Measurements from ENCODE around the gene HHAT. TPM values are rescaled to one million over a fixed set of nuclear protein-coding genes. Genes with fewer than 3 reads are reported as not detected.
A peak's percentile ranks its signal among the peaks of the same experiment; 100 is the strongest.

HHAT gene
- total RNA-seq, 3 donors from 2014 or later: 3.8 to 31.6 (median 15.1) TPM

DNA sequence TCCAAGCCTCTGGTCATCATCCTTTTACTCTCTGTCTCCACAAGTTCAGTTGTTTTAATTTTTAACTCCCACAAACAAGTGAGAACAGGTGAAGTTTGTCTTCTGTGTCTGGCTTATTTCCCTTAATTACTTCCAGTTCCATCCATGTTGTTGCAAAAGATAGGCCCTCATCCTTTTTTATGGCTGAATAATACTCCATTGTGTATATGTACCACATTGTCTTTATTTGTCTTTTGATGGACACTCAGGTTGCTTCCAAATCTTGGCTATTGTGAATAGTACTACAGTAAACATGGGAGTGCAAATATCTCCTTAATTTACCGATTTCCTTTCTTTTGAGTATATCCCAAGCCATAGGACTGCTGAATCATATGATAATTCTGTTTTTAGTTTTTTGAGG lies 262.5 kb downstream of the HHAT start:
- Histone ChIP-seq H3K4me1 (no peaks in the 10 kb centered on the region), H3K27ac (no peak overlapping the region), H3K27me3 (no peaks in the 10 kb centered on the region), H3K4me3 (no peak overlapping the region), H3K36me3 (no peaks in the 10 kb centered on the region), H3K9me3 (no peaks in the 10 kb centered on the region)
- TF ChIP-seq, protein P1, sequence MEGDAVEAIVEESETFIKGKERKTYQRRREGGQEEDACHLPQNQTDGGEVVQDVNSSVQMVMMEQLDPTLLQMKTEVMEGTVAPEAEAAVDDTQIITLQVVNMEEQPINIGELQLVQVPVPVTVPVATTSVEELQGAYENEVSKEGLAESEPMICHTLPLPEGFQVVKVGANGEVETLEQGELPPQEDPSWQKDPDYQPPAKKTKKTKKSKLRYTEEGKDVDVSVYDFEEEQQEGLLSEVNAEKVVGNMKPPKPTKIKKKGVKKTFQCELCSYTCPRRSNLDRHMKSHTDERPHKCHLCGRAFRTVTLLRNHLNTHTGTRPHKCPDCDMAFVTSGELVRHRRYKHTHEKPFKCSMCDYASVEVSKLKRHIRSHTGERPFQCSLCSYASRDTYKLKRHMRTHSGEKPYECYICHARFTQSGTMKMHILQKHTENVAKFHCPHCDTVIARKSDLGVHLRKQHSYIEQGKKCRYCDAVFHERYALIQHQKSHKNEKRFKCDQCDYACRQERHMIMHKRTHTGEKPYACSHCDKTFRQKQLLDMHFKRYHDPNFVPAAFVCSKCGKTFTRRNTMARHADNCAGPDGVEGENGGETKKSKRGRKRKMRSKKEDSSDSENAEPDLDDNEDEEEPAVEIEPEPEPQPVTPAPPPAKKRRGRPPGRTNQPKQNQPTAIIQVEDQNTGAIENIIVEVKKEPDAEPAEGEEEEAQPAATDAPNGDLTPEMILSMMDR (IDR thresholded peaks at IDR 0.05): no peak
- TF ChIP-seq POLR2A (IDR thresholded peaks at IDR 0.05) (no peak), POLR2AphosphoS5 (IDR thresholded peaks at IDR 0.05) (no peak)
- no peak for DNase-seq (ENCODE audit: low spot score in 2 of 2)
- intact Hi-C loops (cut with DNase I; ENCODE audit: low total_unique reads): no loop called here

DNA sequence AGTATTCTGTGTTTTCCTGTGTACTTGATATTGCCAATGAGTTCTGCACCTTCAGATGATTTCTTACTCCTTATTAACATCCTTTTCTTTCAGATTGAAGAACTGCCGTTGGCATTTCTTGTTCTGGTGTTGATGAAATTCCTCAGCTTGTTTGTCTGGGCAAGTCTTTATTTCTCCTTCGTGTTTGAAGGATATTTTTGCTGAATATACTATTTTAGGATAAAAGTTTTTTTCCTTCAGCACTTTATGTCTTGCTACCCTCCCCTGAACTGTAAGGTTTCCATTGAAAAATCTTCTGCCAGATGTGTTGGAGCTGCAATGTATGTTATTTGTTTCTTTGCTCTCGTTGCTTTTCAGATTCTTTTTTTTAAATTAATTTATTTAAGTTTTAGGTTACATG lies 265.9 kb downstream of the HHAT start:
- Histone ChIP-seq H3K4me1 (no peaks in the 10 kb centered on the region), H3K27ac (no peak overlapping the region), H3K27me3 (no peaks in the 10 kb centered on the region), H3K36me3 (no peaks in the 10 kb centered on the region), H3K4me3 (no peak overlapping the region), H3K9me3 (no peaks in the 10 kb centered on the region)
- intact Hi-C loops (cut with DNase I; ENCODE audit: low total_unique reads): no loop called here
- TF ChIP-seq, protein P1 (IDR thresholded peaks at IDR 0.05): no peak
- TF ChIP-seq POLR2AphosphoS5 (IDR thresholded peaks at IDR 0.05) (no peak), POLR2A (IDR thresholded peaks at IDR 0.05) (no peak)
- DNase-seq (ENCODE audit: low spot score in 2 of 2): no peak

DNA sequence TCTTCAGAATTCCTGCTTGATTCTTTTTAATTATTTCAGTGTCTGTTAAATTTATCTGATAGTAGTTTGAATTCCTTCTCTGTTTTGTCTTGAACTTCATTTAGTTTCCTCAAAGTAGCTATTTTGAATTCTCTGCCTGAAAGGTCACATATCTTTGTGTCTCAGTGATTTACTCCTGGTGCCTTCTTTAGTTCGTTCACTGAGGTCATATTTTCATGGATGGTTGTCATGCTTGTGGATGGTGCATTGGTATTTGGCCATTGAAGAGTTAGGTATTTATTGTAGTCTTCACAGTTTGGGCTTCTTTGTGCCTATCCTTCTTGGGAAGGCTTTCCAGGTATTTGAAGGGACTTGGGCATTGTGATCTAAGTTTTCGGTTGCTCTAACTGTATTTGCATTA lies 267.9 kb downstream of the HHAT start:
- intact Hi-C loops (cut with DNase I; ENCODE audit: low total_unique reads): no loop called here
- no peak for DNase-seq (ENCODE audit: low spot score in 2 of 2)
- H3K4me1 ChIP-seq: no peaks in the 10 kb centered on the region
- no peak overlapping the region for H3K27ac ChIP-seq
- H3K36me3 ChIP-seq: no peaks in the 10 kb centered on the region
- no peak overlapping the region for H3K4me3 ChIP-seq
- no peaks in the 10 kb centered on the region for H3K27me3 ChIP-seq
- TF ChIP-seq, protein P1 (IDR thresholded peaks at IDR 0.05): no peak
- no peak for TF ChIP-seq POLR2A (IDR thresholded peaks at IDR 0.05)
- no peak for TF ChIP-seq POLR2AphosphoS5 (IDR thresholded peaks at IDR 0.05)
- no peaks in the 10 kb centered on the region for H3K9me3 ChIP-seq

DNA sequence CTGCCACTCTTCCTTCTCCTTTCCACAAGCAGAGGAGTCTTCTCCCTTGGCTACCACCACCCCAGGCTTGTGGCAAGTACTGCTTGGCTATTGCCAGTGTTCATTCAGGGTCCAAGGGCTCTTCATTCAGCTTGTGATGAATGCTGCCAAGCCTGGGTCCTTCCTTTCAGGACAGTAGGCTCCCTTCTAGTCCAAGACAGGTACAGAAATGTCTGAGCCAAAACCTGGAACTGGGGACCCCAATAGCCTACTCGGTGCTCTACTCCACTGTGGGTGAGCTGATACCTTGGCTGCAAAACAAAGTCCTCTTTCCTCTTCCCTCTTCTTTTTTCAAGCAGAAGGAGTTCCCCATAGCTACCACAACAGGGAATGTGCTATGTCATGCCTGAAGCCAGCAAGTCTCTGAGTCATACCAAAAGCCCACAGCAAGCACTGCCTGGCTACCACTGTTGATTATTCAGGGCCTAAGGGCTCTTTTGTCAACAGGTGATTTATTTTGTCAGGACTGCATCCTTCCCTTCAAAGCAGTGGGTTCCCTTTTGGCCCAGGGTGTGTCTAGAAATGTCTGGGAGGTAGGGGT lies 268.9 kb downstream of the HHAT start:
- H3K4me3 ChIP-seq: no peak overlapping the region
- H3K9me3 ChIP-seq: no peaks in the 10 kb centered on the region
- no peak for DNase-seq (ENCODE audit: low spot score in 2 of 2)
- TF ChIP-seq, protein P1 (IDR thresholded peaks at IDR 0.05): no peak
- no peak for TF ChIP-seq POLR2A (IDR thresholded peaks at IDR 0.05)
- TF ChIP-seq POLR2AphosphoS5 (IDR thresholded peaks at IDR 0.05): no peak
- H3K36me3 ChIP-seq: no peaks in the 10 kb centered on the region
- H3K27me3 ChIP-seq: no peaks in the 10 kb centered on the region
- H3K4me1 ChIP-seq: no peaks in the 10 kb centered on the region
- H3K27ac ChIP-seq: peak overlapping the region in 1 of 2 donors; percentile 56
- intact Hi-C loops (cut with DNase I; ENCODE audit: low total_unique reads): no loop called here

DNA sequence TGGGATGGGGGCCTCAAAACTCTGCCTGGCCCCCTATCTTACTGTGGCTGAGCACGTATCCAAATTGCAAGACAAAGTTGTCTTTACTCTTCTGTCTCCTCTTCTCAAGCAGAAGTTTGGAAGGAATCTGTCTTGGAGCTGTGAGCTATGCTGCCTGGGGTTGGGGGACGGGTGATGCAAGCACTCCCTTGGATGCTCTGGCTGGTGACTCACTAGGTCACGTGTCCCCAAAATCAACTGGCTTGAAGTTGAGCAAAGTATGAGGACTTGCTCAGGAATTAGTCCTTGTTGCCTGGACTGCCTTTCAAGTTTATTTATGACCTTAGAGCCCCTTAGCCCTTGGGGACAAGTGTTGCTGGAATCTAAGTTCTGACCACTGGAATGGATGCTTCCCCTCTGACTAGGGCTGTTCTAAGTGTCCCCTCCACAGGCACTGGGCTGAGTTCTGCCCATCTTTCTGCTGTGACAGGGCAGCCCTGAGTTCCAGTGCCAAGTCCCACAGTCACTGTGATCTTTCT lies 269.5 kb downstream of the HHAT start:
- H3K4me3 ChIP-seq: no peak overlapping the region
- intact Hi-C loops (cut with DNase I; ENCODE audit: low total_unique reads): no loop called here
- H3K9me3 ChIP-seq: no peaks in the 10 kb centered on the region
- H3K27me3 ChIP-seq: no peaks in the 10 kb centered on the region
- TF ChIP-seq POLR2A (IDR thresholded peaks at IDR 0.05): no peak
- TF ChIP-seq, protein P1 (IDR thresholded peaks at IDR 0.05): no peak
- TF ChIP-seq POLR2AphosphoS5 (IDR thresholded peaks at IDR 0.05): peak in 1 of 3 donors; percentile 63
- H3K27ac ChIP-seq: peak overlapping the region in 1 of 2 donors; percentile 56
- H3K4me1 ChIP-seq: no peaks in the 10 kb centered on the region
- DNase-seq (ENCODE audit: low spot score in 2 of 2): peak in 1 of 2 donors; percentile 21
- no peaks in the 10 kb centered on the region for H3K36me3 ChIP-seq

Data from breast epithelium (tissue), 4 donors.